RWPE2 (cell line): Measurements from ENCODE around the gene GPR150.

ENCODE experiments used
- ATAC-seq: fragments of 200-7000 bp; cut with Tn5 transposase; 3 replicates; pipeline ENCODE4 v1.9.1; 2021; ENCODE audit warnings: low read depth
- DNase-seq: peaks from one replicate; pipeline ENCODE4 v3.0.0-alpha.2; 2020; ENCODE audit warnings: low spot score
- H3K27ac ChIP-seq: fragments of 450-650 bp; 2 replicates; pipeline ENCODE4 v1.5.1; 2017; ENCODE audit warnings: mild to moderate bottlenecking; ENCODE audit not compliant: poor library complexity, severe bottlenecking
- H3K27me3 ChIP-seq: fragments of 250-450 bp; sonication (Bioruptor Pico); 2 replicates; pipeline ENCODE4 v1.5.1; 2021; ENCODE audit warnings: mild to moderate bottlenecking, moderate library complexity; ENCODE audit not compliant: insufficient read depth, poor library complexity, severe bottlenecking
- H3K36me3 ChIP-seq: fragments of 250-450 bp; sonication (Bioruptor Pico); 2 replicates; pipeline ENCODE4 v1.5.1; 2020; ENCODE audit warnings: low read depth, mild to moderate bottlenecking, moderate library complexity
- H3K4me1 ChIP-seq: fragments of 250-450 bp; sonication (Bioruptor Pico); 2 replicates; pipeline ENCODE4 v1.5.1; 2021; ENCODE audit warnings: mild to moderate bottlenecking, moderate library complexity; ENCODE audit not compliant: insufficient read depth, poor library complexity, severe bottlenecking
- H3K4me3 ChIP-seq: fragments of 250-450 bp; sonication (Bioruptor Pico); 2 replicates; pipeline ENCODE4 v1.5.1; 2021; ENCODE audit warnings: mild to moderate bottlenecking, moderate library complexity; ENCODE audit not compliant: severe bottlenecking
- H3K9me3 ChIP-seq: fragments of 250-450 bp; sonication (Bioruptor Pico); 2 replicates; pipeline ENCODE4 v1.5.1; 2021; ENCODE audit warnings: mild to moderate bottlenecking, moderate library complexity; ENCODE audit not compliant: severe bottlenecking
- CTCF ChIP-seq: fragments of 450-650 bp; IDR thresholded peaks from one replicate; pipeline ENCODE4 v1.5.1; 2017; ENCODE audit warnings: mild to moderate bottlenecking, moderate library complexity; ENCODE audit not compliant: poor library complexity, severe bottlenecking

The GPR150 gene

GRCh38 chr5:95620870-95621838, 1.3 kb downstream of the GPR150 start:
- Histone ChIP-seq H3K27ac (no peak overlapping the region), H3K4me3 (peak overlapping the region; percentile 30), H3K27me3 (no peaks in the 10 kb centered on the region), H3K9me3 (no peaks in the 10 kb centered on the region), H3K36me3 (no peaks in the 10 kb centered on the region; the same call in 1 of the 2 replicates), H3K4me1 (peaks cover 15% of the 10 kb centered on the region)
- DNase-seq, result no peak
- peak; percentile 18 for TF ChIP-seq CTCF
- ATAC-seq, result peak; percentile 10; the same call in 2 of the 3 replicates

- no peaks in the 10 kb centered on the region for H3K27me3 ChIP-seq
- no peak for TF ChIP-seq CTCF
- H3K27ac ChIP-seq, result no peak overlapping the region
- no peak overlapping the region for H3K4me3 ChIP-seq
- ATAC-seq (no peak), DNase-seq (no peak)
- no peaks in the 10 kb centered on the region for H3K9me3 ChIP-seq
- H3K36me3 ChIP-seq, result no peaks in the 10 kb centered on the region; the same call in 1 of the 2 replicates
- peaks cover 8% of the 10 kb centered on the region for H3K4me1 ChIP-seq
These were observed 2.1 kb downstream of the GPR150 start for GRCh38 chr5:95621839-95622629.

GRCh38 chr5:95623706-95624105, 3.8 kb downstream of the GPR150 start:
- Histone ChIP-seq H3K4me3 (no peak overlapping the region), H3K9me3 (no peaks in the 10 kb centered on the region), H3K27ac (no peak overlapping the region), H3K36me3 (no peaks in the 10 kb centered on the region), H3K4me1 (no peaks in the 10 kb centered on the region), H3K27me3 (no peaks in the 10 kb centered on the region)
- TF ChIP-seq CTCF, result no peak
- ATAC-seq (no peak), DNase-seq (no peak)

GRCh38 chr5:95624368-95624767, 4.5 kb downstream of the GPR150 start:
- no peaks in the 10 kb centered on the region for H3K36me3 ChIP-seq
- ATAC-seq (no peak), DNase-seq (no peak)
- H3K27ac ChIP-seq, result no peak overlapping the region
- TF ChIP-seq CTCF, result no peak
- no peaks in the 10 kb centered on the region for H3K4me1 ChIP-seq
- H3K27me3 ChIP-seq, result no peaks in the 10 kb centered on the region
- no peak overlapping the region for H3K4me3 ChIP-seq
- H3K9me3 ChIP-seq, result no peaks in the 10 kb centered on the region
